ENCODE results near the gene ZFYVE9. TPM values are rescaled to one million over a fixed set of nuclear protein-coding genes. Genes with fewer than 3 reads are reported as not detected.

Gene ZFYVE9
- total and polyA plus RNA-seq, 2 experiments from 2014 or later = 5.4 to 27.3 TPM

DNA sequence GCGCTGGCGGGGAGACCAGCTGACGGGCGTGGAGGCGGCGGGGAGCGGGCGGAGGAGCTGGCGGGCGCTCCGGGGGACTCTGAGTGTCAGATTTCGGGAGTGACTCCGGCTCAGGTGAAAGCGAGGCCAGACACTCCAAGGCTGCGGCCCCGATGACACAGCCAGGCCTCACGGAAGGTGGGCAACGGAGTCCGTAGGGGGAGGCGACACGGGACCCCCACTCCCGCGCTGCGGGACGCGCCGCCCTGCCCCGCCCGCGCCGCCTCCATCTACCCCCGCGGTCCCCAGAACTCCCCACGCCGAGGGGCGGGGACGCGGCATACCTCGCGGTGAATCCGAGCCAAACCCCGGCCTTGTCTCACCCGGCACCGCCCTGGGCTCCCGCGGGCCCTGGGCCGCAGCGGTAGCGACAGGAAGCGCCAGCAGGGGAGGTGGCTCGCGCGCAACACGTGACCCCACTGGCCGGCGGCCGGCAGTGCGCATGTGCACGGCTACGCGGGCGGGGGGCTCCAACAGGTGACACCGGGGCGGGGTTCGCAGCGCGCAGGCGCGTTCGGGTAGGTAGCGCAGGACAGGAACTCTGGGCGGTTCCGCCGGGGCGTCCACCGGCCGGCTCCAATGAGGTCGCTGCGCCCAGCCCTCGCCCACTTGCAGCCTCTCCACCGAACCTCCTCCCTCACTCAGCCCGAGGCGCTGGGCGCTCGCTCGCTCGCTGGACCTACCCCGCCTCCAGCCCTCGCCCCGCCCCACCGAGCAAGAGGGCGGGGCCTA, 224.0 kb downstream of the ZFYVE9 start, which contains the start of gene CC2D1B:
TSS of gene CC2D1B (minus strand) at position 460 of the 771 bp plus-strand sequence. CDS start 1,585 bp downstream, outside the sequence.
- Histone ChIP-seq H3K4me2 (peak within 1 kb of the TSS; percentile 88), H3K9me2 (ENCODE audit: insufficient read depth) (no peaks in the 10 kb centered on the region), H2AFZ (peak within 1 kb of the TSS; percentile 97), H3K4me3 (peak within 1 kb of the TSS; percentile 95), H4K20me1 (replicated peaks; ENCODE audit: insufficient read depth) (no peaks in the 10 kb centered on the region), H3K4me1 (ENCODE audit: insufficient read depth) (peaks cover 21% of the 10 kb centered on the region), H3K27me3 (ENCODE audit: insufficient read depth) (no peaks in the 10 kb centered on the region), H3K79me2 (replicated peaks; ENCODE audit: insufficient read depth) (peaks cover 11% of the 10 kb centered on the region; the same call in 1 of the 2 replicates), H3K27ac (ENCODE audit: low read depth) (peak within 1 kb of the TSS; percentile 93), H3K36me3 (ENCODE audit: insufficient read depth) (peaks cover 6% of the 10 kb centered on the region; the same call in 1 of the 2 replicates), H3F3A (replicated peaks; ENCODE audit: low read depth) (no peaks in the 10 kb centered on the region; the same call in 1 of the 2 replicates)
- Mint-ChIP-seq H3K4me1 (peaks cover 22% of the 10 kb centered on the region; the same call in 2 of the 3 replicates), H3K36me3 (ENCODE audit: low read depth) (peaks cover 26% of the 10 kb centered on the region), H3K27ac (peak within 1 kb of the TSS; percentile 98), H3K27me3 (ENCODE audit: insufficient read depth, low read depth, poor library complexity) (peaks cover 18% of the 10 kb centered on the region), H3K4me3 (peak within 1 kb of the TSS; percentile 96), H3K9me3 (no peaks in the 10 kb centered on the region)
- ATAC-seq (peak; percentile 90), DNase-seq (ENCODE audit: low spot score) (peak; percentile 98)
- TF ChIP-seq POLR2AphosphoS5 (IDR thresholded peaks at IDR 0.05; ENCODE audit: low read depth) = peak; percentile 93
- no peak for TF ChIP-seq CREB1 (CRISPR knock-in tag; IDR thresholded peaks at IDR 0.05; ENCODE audit: low read depth)
- TF ChIP-seq, protein P1, sequence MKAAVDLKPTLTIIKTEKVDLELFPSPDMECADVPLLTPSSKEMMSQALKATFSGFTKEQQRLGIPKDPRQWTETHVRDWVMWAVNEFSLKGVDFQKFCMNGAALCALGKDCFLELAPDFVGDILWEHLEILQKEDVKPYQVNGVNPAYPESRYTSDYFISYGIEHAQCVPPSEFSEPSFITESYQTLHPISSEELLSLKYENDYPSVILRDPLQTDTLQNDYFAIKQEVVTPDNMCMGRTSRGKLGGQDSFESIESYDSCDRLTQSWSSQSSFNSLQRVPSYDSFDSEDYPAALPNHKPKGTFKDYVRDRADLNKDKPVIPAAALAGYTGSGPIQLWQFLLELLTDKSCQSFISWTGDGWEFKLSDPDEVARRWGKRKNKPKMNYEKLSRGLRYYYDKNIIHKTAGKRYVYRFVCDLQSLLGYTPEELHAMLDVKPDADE (IDR thresholded peaks at IDR 0.05) = 0 out of 2 replicates have a peak, but pooled peaks have one; percentile 40
- TF ChIP-seq, protein P2, sequence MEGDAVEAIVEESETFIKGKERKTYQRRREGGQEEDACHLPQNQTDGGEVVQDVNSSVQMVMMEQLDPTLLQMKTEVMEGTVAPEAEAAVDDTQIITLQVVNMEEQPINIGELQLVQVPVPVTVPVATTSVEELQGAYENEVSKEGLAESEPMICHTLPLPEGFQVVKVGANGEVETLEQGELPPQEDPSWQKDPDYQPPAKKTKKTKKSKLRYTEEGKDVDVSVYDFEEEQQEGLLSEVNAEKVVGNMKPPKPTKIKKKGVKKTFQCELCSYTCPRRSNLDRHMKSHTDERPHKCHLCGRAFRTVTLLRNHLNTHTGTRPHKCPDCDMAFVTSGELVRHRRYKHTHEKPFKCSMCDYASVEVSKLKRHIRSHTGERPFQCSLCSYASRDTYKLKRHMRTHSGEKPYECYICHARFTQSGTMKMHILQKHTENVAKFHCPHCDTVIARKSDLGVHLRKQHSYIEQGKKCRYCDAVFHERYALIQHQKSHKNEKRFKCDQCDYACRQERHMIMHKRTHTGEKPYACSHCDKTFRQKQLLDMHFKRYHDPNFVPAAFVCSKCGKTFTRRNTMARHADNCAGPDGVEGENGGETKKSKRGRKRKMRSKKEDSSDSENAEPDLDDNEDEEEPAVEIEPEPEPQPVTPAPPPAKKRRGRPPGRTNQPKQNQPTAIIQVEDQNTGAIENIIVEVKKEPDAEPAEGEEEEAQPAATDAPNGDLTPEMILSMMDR (conservative IDR thresholded peaks at IDR 0.05; ENCODE audit: low read depth in 2 of 2) = no peak
- no peak for TF ChIP-seq ZNF114 (CRISPR knock-in tag; IDR thresholded peaks at IDR 0.05)
- TF ChIP-seq STAT1 (IDR thresholded peaks at IDR 0.05; ENCODE audit: unreplicated experiment) = no peak

DNA sequence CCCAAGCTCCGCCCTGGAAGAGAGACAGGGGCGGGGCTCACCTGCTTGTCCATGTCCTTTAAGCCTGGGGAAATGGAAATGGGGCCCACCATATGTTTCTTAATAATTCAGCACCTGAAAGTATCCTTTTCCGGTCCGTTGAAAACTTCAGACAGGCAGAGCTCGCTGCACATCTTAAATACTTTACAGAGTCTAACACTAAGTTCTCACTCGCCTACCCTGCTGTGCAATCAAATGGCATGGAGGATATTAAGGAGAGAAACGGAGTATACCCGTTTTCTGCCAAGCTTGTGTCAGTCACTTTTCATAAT, 224.6 kb downstream of the ZFYVE9 start:
- Mint-ChIP-seq H3K4me1 (peaks cover 22% of the 10 kb centered on the region; the same call in 2 of the 3 replicates), H3K27ac (peak overlapping the region; percentile 92), H3K27me3 (ENCODE audit: insufficient read depth, low read depth, poor library complexity) (peaks cover 18% of the 10 kb centered on the region), H3K36me3 (ENCODE audit: low read depth) (peaks cover 27% of the 10 kb centered on the region), H3K9me3 (no peaks in the 10 kb centered on the region), H3K4me3 (peak overlapping the region; percentile 96)
- Histone ChIP-seq H3K9me2 (ENCODE audit: insufficient read depth) (no peaks in the 10 kb centered on the region), H3K4me1 (ENCODE audit: insufficient read depth) (peaks cover 21% of the 10 kb centered on the region), H3K4me2 (peak overlapping the region; percentile 81), H3F3A (replicated peaks; ENCODE audit: low read depth) (peaks cover 2% of the 10 kb centered on the region; the same call in 1 of the 2 replicates), H3K27me3 (ENCODE audit: insufficient read depth) (no peaks in the 10 kb centered on the region), H3K4me3 (peak overlapping the region; percentile 95), H4K20me1 (replicated peaks; ENCODE audit: insufficient read depth) (no peaks in the 10 kb centered on the region), H3K36me3 (ENCODE audit: insufficient read depth) (peaks cover 11% of the 10 kb centered on the region; the same call in 1 of the 2 replicates), H3K27ac (ENCODE audit: low read depth) (peak overlapping the region; percentile 93), H3K79me2 (replicated peaks; ENCODE audit: insufficient read depth) (peaks cover 11% of the 10 kb centered on the region; the same call in 1 of the 2 replicates), H2AFZ (peak overlapping the region; percentile 97)
- ATAC-seq = no peak
- DNase-seq (ENCODE audit: low spot score) = no peak
- TF ChIP-seq ZNF114 (CRISPR knock-in tag; IDR thresholded peaks at IDR 0.05) (no peak), ZNF331 (CRISPR knock-in tag; IDR thresholded peaks at IDR 0.05; ENCODE audit: low read depth) (no peak), EZH2phosphoT487 (IDR thresholded peaks at IDR 0.05; ENCODE audit: unreplicated experiment) (no peak), EZH2 (IDR thresholded peaks at IDR 0.05; ENCODE audit: low read depth, unreplicated experiment) (no peak), STAT1 (IDR thresholded peaks at IDR 0.05; ENCODE audit: unreplicated experiment) (no peak), JUNB (IDR thresholded peaks at IDR 0.05; ENCODE audit: unreplicated experiment) (no peak)
- TF ChIP-seq, protein P3, sequence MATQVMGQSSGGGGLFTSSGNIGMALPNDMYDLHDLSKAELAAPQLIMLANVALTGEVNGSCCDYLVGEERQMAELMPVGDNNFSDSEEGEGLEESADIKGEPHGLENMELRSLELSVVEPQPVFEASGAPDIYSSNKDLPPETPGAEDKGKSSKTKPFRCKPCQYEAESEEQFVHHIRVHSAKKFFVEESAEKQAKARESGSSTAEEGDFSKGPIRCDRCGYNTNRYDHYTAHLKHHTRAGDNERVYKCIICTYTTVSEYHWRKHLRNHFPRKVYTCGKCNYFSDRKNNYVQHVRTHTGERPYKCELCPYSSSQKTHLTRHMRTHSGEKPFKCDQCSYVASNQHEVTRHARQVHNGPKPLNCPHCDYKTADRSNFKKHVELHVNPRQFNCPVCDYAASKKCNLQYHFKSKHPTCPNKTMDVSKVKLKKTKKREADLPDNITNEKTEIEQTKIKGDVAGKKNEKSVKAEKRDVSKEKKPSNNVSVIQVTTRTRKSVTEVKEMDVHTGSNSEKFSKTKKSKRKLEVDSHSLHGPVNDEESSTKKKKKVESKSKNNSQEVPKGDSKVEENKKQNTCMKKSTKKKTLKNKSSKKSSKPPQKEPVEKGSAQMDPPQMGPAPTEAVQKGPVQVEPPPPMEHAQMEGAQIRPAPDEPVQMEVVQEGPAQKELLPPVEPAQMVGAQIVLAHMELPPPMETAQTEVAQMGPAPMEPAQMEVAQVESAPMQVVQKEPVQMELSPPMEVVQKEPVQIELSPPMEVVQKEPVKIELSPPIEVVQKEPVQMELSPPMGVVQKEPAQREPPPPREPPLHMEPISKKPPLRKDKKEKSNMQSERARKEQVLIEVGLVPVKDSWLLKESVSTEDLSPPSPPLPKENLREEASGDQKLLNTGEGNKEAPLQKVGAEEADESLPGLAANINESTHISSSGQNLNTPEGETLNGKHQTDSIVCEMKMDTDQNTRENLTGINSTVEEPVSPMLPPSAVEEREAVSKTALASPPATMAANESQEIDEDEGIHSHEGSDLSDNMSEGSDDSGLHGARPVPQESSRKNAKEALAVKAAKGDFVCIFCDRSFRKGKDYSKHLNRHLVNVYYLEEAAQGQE (IDR thresholded peaks at IDR 0.05; ENCODE audit: unreplicated experiment) = no peak
- TF ChIP-seq, protein P1 (IDR thresholded peaks at IDR 0.05) = no peak
- TF ChIP-seq, protein P2 (conservative IDR thresholded peaks at IDR 0.05; ENCODE audit: low read depth in 2 of 2) = no peak

All from GM23338 (cell line).